ENCODE measurements around the gene NHSL2. TPM values are rescaled to one million over a fixed set of nuclear protein-coding genes. Genes with fewer than 3 reads are reported as not detected.

NHSL2 gene
- polyA plus RNA-seq, 3 donors: 16.6 to 39.8 (median 22.8) TPM

- peaks cover 7 to 32% (median 15%) of the 10 kb centered on the region in 3 donors for H3K27me3 Mint-ChIP-seq (ENCODE audit: low read depth in 3 of 3)
- H3K9me3 Mint-ChIP-seq: no peaks in the 10 kb centered on the region
- peaks cover 18 to 25% of the 10 kb centered on the region in 2 donors for H3K4me1 ChIP-seq (ENCODE audit: control insufficient read depth in 1 of 2, insufficient read depth in 2 of 2, low read length in 2 of 2)
- TF ChIP-seq, protein P1, sequence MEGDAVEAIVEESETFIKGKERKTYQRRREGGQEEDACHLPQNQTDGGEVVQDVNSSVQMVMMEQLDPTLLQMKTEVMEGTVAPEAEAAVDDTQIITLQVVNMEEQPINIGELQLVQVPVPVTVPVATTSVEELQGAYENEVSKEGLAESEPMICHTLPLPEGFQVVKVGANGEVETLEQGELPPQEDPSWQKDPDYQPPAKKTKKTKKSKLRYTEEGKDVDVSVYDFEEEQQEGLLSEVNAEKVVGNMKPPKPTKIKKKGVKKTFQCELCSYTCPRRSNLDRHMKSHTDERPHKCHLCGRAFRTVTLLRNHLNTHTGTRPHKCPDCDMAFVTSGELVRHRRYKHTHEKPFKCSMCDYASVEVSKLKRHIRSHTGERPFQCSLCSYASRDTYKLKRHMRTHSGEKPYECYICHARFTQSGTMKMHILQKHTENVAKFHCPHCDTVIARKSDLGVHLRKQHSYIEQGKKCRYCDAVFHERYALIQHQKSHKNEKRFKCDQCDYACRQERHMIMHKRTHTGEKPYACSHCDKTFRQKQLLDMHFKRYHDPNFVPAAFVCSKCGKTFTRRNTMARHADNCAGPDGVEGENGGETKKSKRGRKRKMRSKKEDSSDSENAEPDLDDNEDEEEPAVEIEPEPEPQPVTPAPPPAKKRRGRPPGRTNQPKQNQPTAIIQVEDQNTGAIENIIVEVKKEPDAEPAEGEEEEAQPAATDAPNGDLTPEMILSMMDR (IDR thresholded peaks at IDR 0.05): no peak
- H3K27ac Mint-ChIP-seq: no peak overlapping the region
- no peak overlapping the region for H3K4me3 Mint-ChIP-seq
- intact Hi-C loops (cut with micrococcal nuclease): loop anchor here (2.0 to 5.0 kb wide), 2 partner anchors 107 to 108 kb away; no protein-coding TSS in a partner anchor
- peaks cover 4 to 24% of the 10 kb centered on the region in 2 donors for H3K27me3 ChIP-seq (ENCODE audit: control insufficient read depth in 2 of 2, insufficient read depth in 2 of 2, low read length in 2 of 2)
- H4K20me1 ChIP-seq (ENCODE audit: insufficient read depth, low read length): no peaks in the 10 kb centered on the region
- H2AFZ ChIP-seq (ENCODE audit: insufficient read depth, low read depth, low read length, poor library complexity, severe bottlenecking): no peak overlapping the region
- H3K27ac ChIP-seq (ENCODE audit: low read depth in 1 of 2, low read length in 2 of 2): no peak overlapping the region
- H3K4me3 ChIP-seq (replicated peaks in 1 of 3; ENCODE audit: low read depth in 2 of 3, low read length in 3 of 3): no peak overlapping the region
- H3K36me3 ChIP-seq (replicated peaks in 1 of 2; ENCODE audit: control insufficient read depth in 1 of 2, insufficient read depth in 2 of 2, low read length in 2 of 2): no peaks in the 10 kb centered on the region
- H3K9me3 ChIP-seq (replicated peaks in 1 of 2; ENCODE audit: control insufficient read depth in 1 of 2, insufficient read depth in 1 of 2, low read length in 2 of 2): no peaks in the 10 kb centered on the region
- WGBS (ENCODE audit: insufficient coverage): no CpG with 5 or more reads among the region's 3 CpGs
- no peaks in the 10 kb centered on the region for H3K36me3 Mint-ChIP-seq
- H3K79me2 ChIP-seq (ENCODE audit: insufficient read depth, low read length): no peaks in the 10 kb centered on the region
- no peak overlapping the region for H3K4me2 ChIP-seq (replicated peaks; ENCODE audit: extremely low read depth, low read length, poor library complexity, severe bottlenecking)
- DNase-seq: no peak
- no peak overlapping the region for H3K9ac ChIP-seq (ENCODE audit: insufficient read depth, low read length, poor library complexity, severe bottlenecking)
- H3K4me1 Mint-ChIP-seq: peaks cover 33% of the 10 kb centered on the region
Measured at GRCh38 chrX:72019487-72019886, 108.8 kb downstream of the NHSL2 start.

GRCh38 chrX:72020204-72020603 is 109.6 kb downstream of the NHSL2 start:
- Histone ChIP-seq H3K36me3 (replicated peaks in 1 of 2; ENCODE audit: control insufficient read depth in 1 of 2, insufficient read depth in 2 of 2, low read length in 2 of 2) (no peaks in the 10 kb centered on the region), H3K79me2 (ENCODE audit: insufficient read depth, low read length) (no peaks in the 10 kb centered on the region), H3K27ac (ENCODE audit: low read depth in 1 of 2, low read length in 2 of 2) (no peak overlapping the region), H3K4me1 (ENCODE audit: control insufficient read depth in 1 of 2, insufficient read depth in 2 of 2, low read length in 2 of 2) (peaks cover 18 to 25% of the 10 kb centered on the region in 2 donors), H3K9me3 (replicated peaks in 1 of 2; ENCODE audit: control insufficient read depth in 1 of 2, insufficient read depth in 1 of 2, low read length in 2 of 2) (no peaks in the 10 kb centered on the region), H4K20me1 (ENCODE audit: insufficient read depth, low read length) (no peaks in the 10 kb centered on the region), H3K27me3 (ENCODE audit: control insufficient read depth in 2 of 2, insufficient read depth in 2 of 2, low read length in 2 of 2) (peaks cover 4 to 21% of the 10 kb centered on the region in 2 donors), H3K4me2 (replicated peaks; ENCODE audit: extremely low read depth, low read length, poor library complexity, severe bottlenecking) (no peak overlapping the region), H3K4me3 (replicated peaks in 1 of 3; ENCODE audit: low read depth in 2 of 3, low read length in 3 of 3) (no peak overlapping the region), H2AFZ (ENCODE audit: insufficient read depth, low read depth, low read length, poor library complexity, severe bottlenecking) (no peak overlapping the region), H3K9ac (ENCODE audit: insufficient read depth, low read length, poor library complexity, severe bottlenecking) (no peak overlapping the region)
- peaks cover 33% of the 10 kb centered on the region for H3K4me1 Mint-ChIP-seq
- TF ChIP-seq, protein P1 (IDR thresholded peaks at IDR 0.05): no peak
- H3K27ac Mint-ChIP-seq: peak overlapping the region in 2 of 7 donors; percentile 18 to 21
- no peak overlapping the region for H3K4me3 Mint-ChIP-seq
- intact Hi-C loops (cut with micrococcal nuclease): no loop called here
- no peaks in the 10 kb centered on the region for H3K9me3 Mint-ChIP-seq
- H3K36me3 Mint-ChIP-seq: no peaks in the 10 kb centered on the region
- WGBS (ENCODE audit: insufficient coverage): no CpG with 5 or more reads among the region's 3 CpGs
- H3K27me3 Mint-ChIP-seq (ENCODE audit: low read depth in 3 of 3): peaks cover 7 to 29% (median 15%) of the 10 kb centered on the region in 3 donors
- DNase-seq: no peak
